NCI-H146 treated with DMSO at 0.1 percent for 48 hours (cell line): ENCODE measurements around the gene HCRT.
"Not testable (repeated sequence)": the region's sequence is repeated elsewhere in the genome, so short reads cannot be mapped to it uniquely, and the experiment has no call there.

Source experiments
- DNase-seq: peaks from one replicate; lab custom pipeline; 2025; ENCODE audit not compliant: unreplicated experiment; lab: John Stamatoyannopoulos, UW

Gene HCRT

DNA sequence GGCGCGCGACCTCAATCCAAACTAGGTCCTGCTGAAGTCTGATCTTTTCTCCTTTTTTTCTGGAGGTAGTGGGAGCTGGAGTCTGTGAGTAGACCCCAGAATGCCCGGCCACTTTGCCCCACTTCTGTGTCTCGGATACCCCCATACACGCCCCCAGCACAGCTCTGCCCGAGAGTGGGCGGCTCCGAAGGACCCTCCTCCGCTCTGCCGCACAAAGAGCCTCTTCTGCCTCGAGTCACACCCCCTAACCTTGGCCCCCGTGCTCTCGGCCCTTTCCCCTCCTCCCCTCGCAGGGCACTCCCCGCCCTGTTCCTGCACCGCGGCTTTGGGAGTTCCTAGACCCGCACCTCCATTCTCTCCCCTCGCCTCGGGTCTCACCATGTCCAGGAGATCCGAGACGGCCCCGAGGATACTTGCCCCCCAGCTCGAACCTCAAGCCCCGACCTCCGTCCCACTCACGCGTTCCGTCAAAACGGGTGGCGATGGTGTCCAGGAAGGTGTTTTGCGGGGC lies 4.8 kb downstream of the HCRT start:
- no peak for DNase-seq

- DNase-seq = no peak
These were observed 5.3 kb downstream of the HCRT start for GRCh38 chr17:42179911-42180410.

DNA sequence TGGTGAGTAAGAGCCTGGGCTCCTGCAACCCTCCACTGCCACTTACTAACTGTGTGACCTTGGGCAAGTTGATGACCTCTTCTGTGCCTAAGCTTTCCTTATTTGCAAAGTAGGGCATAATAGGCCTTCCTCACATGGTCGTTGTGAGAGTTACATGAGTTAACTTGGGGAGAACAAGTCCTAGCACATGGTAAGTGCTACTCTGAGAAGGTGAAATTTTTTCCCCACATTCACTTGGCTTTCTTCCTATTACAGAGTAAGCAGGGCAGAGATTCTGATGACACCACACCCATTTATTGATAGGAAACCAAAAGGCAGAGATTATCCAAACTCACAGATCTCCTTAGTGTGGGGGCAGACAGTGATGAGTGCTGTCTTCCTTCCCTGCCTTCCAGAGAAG lies 5.9 kb downstream of the HCRT start:
- no peak for DNase-seq

GRCh38 chr17:42178817-42179216 lies 6.4 kb downstream of the HCRT start:
- DNase-seq = no peak

- DNase-seq = no peak
These were observed 7.6 kb downstream of the HCRT start for GRCh38 chr17:42177684-42178083.

DNA sequence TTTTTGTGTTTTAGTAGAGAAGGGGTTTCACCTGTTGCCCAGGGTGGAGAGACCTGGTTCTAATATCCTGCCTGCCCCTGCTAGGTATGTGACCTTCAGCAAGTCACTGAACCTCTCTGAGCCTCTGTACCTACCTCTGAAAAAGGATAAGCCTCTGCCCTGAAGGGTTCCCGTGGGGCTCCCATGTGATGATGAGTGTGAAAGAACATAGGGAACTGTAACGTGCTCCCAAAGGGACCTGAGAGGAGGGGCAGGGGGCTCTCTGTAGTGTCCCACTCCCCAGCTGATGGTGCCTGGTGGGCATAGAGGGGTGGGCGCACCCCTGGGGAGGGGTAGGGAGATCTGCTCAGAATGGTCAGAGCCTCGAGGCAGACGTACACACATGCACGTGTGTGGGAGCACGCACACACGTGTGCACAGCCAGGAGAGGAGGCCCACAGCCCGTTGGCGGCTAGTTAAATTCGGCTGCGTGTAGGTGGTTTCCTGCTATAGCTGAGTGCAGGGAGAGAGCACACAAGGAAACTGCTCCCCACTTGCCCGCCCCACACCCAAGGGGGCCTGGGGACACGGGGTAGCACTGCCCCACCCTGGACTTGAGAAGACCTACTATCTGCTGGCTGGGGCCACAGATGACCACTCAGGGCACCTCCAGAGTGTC lies 11.0 kb downstream of the HCRT start:
- DNase-seq = no peak

DNA sequence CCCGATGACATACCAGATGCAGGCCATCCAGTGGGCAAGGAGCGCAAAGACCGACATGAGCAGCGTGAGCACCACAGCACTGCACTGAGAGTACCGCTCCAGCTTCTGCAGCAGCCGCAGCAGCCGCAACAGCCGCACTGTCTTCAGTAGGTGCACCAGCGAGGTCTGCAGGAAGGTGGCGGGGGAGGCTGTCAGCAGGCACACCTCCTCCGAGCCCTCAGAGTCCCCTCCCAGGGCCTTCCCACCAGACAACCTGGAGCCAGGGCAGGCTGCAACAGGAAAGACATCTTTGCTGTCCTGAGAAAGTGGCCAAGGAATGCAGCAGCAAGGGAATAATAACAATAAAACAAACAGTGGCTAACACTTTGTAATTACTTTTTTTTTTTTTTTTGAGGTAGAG lies 13.4 kb downstream of the HCRT start:
- no peak for DNase-seq

- DNase-seq = no peak
These were observed 15.9 kb downstream of the HCRT start for GRCh38 chr17:42169351-42169750.

DNA sequence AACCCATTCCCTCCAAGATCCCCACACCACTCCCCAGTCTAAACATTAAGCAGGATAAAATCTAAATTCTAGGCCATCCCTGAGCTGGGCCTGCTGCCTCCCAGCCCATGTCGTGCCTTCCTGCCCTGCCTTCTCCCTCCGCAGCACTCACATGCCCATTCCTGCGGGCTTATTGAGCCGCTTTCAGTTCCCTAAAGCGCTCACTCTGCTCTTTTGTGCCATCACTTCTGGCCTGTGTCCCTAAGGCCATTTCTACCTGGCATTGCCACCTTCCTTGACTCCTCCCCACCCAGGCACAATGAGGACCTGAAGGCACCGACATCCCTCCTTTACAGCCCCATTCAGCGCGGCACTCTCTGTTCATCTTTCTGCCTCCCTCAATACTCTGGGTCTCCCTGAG lies 17.4 kb downstream of the HCRT start:
- DNase-seq = no peak

DNA sequence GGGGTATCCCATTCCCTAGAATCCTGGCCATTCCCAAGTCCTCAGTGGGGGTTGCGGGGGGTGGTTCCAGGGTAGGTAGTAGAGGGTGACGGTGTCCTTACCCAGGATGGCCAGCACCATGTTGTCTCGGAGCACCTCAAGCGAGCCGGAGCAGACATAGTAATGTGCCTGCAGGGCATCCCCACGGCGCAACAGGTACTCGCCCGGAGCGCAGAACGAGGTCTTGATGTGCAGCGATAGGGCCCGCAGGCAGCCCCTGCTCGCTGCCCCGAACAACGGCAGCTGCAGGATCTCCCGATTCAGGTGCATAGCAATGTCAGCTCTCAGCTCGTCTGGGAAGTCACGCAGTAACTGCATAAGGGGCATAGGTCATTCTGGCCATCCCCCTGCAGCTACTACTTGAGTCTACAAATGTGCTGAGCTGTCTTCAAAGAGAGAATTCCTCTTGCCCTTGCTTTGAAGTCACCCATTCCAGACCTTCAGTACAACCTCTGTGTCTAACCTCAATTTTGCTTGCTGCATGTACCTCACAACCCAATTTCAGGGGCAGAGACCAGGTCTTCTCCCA lies 19.0 kb downstream of the HCRT start:
- no peak for DNase-seq

- no peak for DNase-seq
These were observed 19.5 kb downstream of the HCRT start for GRCh38 chr17:42165751-42166150.

GRCh38 chr17:42163696-42164407 lies 21.4 kb downstream of the HCRT start:
- no peak for DNase-seq

- DNase-seq = no peak
These were observed 22.1 kb downstream of the HCRT start for GRCh38 chr17:42163113-42163512.

- DNase-seq = no peak
These were observed 24.7 kb downstream of the HCRT start for GRCh38 chr17:42160531-42160910.

DNA sequence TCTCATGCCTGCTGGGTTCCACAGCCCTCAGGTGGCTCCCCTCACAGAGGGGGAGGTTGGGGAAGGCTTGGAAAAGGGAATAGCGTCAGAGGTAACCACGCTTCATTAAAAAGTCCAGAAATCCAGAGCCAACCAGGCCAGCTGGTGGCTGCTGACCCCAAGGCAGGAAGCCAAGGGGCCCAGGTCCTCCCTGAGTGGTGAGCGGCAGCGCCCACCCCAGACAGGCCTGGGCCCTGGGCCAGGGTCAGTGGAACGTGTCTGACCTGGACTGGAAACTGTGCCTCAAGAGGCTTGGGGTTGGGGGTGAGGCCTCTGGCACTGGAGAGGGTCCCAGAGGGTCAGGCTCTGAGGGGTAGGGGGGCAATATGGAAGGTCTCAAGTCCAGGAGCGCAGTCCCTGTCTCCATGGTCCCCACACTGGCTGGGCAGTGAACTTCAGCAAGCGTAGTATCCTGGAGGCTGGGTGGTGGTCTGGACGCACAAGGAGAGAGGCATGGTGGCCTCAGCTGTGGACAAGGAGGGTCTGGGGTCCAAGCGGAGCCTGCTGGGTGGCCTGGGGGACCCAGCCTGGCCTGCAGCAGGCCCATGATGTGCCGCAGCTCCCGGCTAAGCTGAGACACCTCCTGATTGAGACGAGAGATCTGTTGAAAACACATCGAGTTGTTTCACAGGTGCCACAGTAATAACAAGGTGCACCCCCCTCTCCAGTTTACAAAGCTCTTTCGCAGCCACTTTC lies 25.3 kb downstream of the HCRT start:
- DNase-seq = no peak

- no peak for DNase-seq
These were observed 29.6 kb downstream of the HCRT start for GRCh38 chr17:42155614-42156045.

DNA sequence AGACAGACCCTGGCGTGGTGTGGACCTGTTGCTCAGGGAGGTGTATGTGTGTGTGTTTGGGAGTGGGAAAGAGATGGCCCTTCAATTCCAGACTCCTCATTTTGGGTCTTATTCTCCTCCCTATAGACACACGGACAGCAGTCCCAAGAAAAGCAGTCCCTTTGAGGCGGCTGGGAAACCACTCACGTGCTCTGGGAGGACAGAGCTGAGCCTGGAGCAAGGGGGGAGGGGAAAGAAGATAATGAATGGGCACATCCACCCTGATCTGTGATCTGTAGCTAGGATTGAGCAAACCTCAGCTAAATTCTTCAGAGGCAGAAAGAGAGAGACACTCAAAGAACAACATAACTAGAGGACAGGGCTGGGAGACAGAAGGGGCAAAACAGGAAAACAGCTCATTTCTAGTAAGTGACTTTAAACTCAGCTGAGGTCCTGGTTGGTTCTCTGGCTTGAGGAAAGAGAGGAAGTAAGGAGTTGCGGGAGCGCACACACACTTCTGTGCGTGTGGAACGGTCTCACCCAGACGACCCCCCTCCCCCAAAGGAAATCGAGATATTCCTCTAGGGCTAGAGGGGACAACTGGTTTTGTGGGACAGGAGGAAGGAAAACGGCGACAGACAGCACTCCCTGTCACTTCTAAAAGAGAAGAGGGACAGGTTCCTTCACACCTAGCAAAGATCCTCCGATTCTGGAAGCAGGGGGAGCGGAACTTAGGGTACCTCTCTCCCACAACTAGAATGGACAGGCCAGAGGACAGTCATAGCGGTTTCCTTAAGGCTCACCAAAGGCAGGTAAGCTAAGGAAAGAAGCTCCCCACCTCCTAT lies 31.1 kb downstream of the HCRT start:
- no peak for DNase-seq

GRCh38 chr17:42146911-42147607 lies 38.2 kb downstream of the HCRT start:
- no peak for DNase-seq

DNA sequence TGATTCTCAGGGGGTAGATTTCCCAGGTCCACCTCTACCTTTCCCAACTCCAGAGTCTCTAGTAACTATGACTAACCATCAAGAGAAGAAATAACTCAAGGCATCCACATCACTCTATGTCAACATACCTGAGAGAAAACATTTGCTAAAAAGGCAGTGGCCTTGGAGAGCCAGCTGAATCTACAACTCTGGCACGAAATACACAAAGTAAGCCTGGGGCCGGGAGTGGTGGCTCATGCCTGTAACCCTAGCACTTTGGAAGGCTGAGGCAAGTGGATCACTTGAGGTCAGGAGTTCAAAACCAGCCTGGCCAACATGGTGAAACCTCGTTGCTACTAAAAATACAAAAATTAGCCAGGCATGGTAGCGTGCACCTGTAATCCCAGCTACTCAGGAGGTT lies 42.1 kb downstream of the HCRT start:
- DNase-seq = not testable (repeated sequence)

- DNase-seq = no peak
These were observed 42.8 kb downstream of the HCRT start for GRCh38 chr17:42142371-42142896.
